Activated T-helper 17 cell treated with anti-CD3 and anti-CD28 coated beads, Interleukin-2, amount 50 U/mL, for 72 hours (primary cell): Measurements from ENCODE around the gene SYNM. TPM values are rescaled to one million over a fixed set of nuclear protein-coding genes. Genes with fewer than 3 reads are reported as not detected.

Experiments
- ATAC-seq: fragments of 150-1000 bp; cut with Tn5 transposase; replicated peaks from 2 replicates; pipeline ENCODE4 v1.10.0; 2021; ENCODE audit warnings: mild to moderate bottlenecking, moderate library complexity
- H3K27ac Mint-ChIP-seq: one replicate; pipeline ENCODE4 v1.8.0; 2022; ENCODE audit warnings: mixed read lengths
- H3K27me3 Mint-ChIP-seq: one replicate; pipeline ENCODE4 v1.8.0; 2022; ENCODE audit warnings: mixed read lengths
- H3K36me3 Mint-ChIP-seq: one replicate; pipeline ENCODE4 v1.8.0; 2022; ENCODE audit warnings: low read depth, mild to moderate bottlenecking, mixed read lengths
- H3K4me1 Mint-ChIP-seq: one replicate; pipeline ENCODE4 v1.8.0; 2022; ENCODE audit warnings: mixed read lengths
- H3K4me3 Mint-ChIP-seq: one replicate; pipeline ENCODE4 v1.8.0; 2022; ENCODE audit warnings: mild to moderate bottlenecking, mixed read lengths
- H3K9me3 Mint-ChIP-seq: one replicate; pipeline ENCODE4 v1.8.0; 2022; ENCODE audit warnings: mixed read lengths
- total RNA-seq, 2 donors: library from RNA; stranded (reverse); gene quantifications; one replicate each; pipeline ENCODE4 v1.2.3, GENCODE V29; 2022

SYNM gene
- total RNA-seq, 2 donors from 2014 or later = 0.43 to 0.58 TPM

GRCh38 chr15:99165020-99165790 lies 60.3 kb downstream of the SYNM start:
- Mint-ChIP-seq H3K36me3 (no peaks in the 10 kb centered on the region), H3K27ac (no peak overlapping the region), H3K27me3 (no peaks in the 10 kb centered on the region), H3K4me3 (no peak overlapping the region), H3K4me1 (no peaks in the 10 kb centered on the region), H3K9me3 (no peaks in the 10 kb centered on the region)
- ATAC-seq = no peak

DNA sequence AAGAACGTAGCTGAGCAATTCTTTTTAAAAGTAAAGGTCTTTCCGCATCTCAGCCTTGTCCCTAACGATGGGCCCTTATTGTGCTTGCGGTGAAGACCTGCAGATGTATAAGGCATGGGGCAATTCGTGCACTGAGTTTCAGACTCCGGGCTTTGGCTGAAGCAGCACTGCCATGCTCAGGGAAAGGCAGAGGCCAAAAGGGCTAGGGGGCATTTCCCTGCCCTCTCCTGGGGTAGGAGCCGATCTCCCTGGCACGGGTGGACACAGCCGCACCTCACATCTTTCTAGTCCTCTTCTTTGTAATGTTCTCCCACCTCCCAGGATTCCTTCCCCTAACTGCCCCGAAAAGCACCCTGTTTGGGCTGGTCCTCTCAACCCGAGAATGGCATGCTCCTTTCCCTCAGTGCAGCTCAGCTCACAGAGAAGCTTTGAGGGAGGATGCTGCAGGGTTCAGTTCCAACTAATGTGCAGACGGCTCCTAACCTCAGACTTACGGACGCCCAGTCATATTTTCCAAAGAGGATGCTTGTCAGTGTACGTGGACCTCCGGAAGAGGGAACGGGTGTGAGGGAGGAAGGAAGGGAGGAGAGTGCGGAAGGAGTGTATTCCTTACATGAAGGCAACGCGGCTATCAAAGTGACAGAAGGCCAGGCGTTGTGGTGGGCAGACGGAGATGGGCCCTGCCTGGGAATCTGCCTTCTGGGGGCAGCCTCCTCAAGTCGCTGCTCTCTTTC lies 61.2 kb downstream of the SYNM start:
- H3K27me3 Mint-ChIP-seq = no peaks in the 10 kb centered on the region
- H3K36me3 Mint-ChIP-seq = no peaks in the 10 kb centered on the region

DNA sequence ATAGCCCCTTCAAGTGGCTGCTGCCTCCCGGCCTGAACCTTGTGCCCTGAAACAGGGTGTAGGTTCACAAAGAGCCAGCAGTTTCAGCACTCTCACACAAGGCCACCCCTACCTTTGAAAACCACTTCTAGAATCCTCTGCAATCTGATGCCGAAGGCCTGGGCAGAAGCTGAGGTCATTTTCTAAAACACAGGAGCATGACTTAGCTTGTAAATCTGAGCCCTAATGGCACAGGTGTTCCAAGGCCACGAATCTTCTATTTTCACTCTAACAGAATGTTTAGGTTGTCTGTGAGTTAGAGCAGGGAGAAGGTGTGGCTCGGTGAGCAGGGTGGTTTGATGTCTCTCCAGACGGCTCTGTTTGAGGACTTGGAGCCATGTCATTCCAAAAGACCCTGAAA lies 62.3 kb downstream of the SYNM start:
- no peaks in the 10 kb centered on the region for H3K4me1 Mint-ChIP-seq
- no peak overlapping the region for H3K4me3 Mint-ChIP-seq
- no peak overlapping the region for H3K27ac Mint-ChIP-seq
- no peak for ATAC-seq
- H3K36me3 Mint-ChIP-seq = no peaks in the 10 kb centered on the region
- H3K27me3 Mint-ChIP-seq = no peaks in the 10 kb centered on the region
- no peaks in the 10 kb centered on the region for H3K9me3 Mint-ChIP-seq

More for the DNA sequence above, 61.2 kb downstream of the SYNM start:
- H3K27ac Mint-ChIP-seq = no peak overlapping the region
- no peaks in the 10 kb centered on the region for H3K4me1 Mint-ChIP-seq
- no peak for ATAC-seq
- H3K9me3 Mint-ChIP-seq = no peaks in the 10 kb centered on the region
- no peak overlapping the region for H3K4me3 Mint-ChIP-seq

DNA sequence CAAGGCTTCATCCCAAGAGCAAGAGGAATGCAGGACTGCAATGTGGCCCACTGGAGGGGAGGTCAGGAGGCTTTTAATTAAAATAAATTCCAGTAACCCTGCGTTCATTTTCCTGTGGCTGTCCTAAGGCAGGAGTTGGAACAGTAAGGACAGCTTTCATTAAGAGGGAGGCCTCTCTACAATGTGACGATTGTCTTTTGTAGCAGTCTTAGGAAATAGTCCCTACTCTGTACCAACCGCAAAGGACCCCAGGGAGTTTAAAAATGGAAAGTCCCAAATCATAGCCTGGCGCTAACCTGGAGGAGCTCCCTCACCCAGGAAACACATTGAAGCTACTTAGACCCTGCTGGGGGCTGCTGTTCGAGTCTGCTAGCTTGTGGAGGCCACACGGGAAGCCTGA lies 62.8 kb downstream of the SYNM start:
- Mint-ChIP-seq H3K4me1 (no peaks in the 10 kb centered on the region), H3K9me3 (no peaks in the 10 kb centered on the region), H3K4me3 (no peak overlapping the region), H3K27ac (no peak overlapping the region), H3K27me3 (no peaks in the 10 kb centered on the region), H3K36me3 (no peaks in the 10 kb centered on the region)
- ATAC-seq = no peak

DNA sequence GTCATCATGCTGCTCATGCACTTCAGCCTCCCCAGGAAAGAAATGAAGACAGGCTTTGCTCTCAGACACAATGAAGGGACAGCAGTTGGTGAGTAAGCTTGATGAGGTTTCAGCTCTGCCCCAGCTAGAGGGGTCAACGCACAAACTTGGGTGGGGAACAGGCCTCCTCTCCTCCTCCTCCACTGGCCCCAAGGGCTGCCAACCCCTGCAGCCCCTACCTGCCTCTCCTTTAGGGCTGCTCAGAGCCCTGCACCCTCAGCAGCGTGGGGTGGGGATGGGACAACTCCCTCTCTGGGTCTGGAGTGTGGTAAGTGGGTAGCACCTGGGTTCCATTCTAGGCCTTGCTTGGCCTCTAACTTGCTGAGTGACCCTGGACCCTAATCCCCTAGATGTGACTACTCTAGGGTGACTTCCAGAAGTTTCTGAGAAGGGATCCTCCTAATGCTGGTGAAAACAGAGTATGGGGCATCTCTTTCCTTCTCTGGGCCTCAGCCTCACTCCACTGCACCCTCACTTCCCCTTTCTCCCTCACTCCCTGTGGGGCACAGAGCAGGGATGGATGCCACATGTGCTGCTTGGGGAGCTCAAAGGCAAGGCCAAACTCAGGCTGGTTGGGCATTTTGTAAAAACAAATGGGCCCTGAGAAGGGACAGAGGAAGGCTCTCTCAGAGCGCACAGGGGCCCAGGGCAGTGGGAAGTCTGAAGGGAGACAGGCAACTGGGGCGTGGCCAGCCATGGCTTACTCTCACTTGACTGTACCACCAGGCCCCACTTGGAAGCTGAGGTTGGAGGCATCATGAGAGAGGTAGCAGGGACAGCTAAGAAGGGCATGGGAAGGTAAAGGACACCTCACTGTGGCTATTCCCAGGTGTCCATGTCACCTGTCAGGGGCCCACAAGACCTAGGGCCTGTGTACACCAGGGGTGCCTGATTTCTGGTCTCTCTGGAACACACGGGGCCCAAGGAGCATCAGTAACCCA lies 64.0 kb downstream of the SYNM start:
- no peak for ATAC-seq
- H3K36me3 Mint-ChIP-seq = no peaks in the 10 kb centered on the region
- H3K4me1 Mint-ChIP-seq = no peaks in the 10 kb centered on the region
- peak overlapping the region; percentile 23 for H3K27ac Mint-ChIP-seq
- no peaks in the 10 kb centered on the region for H3K27me3 Mint-ChIP-seq
- no peaks in the 10 kb centered on the region for H3K9me3 Mint-ChIP-seq
- no peak overlapping the region for H3K4me3 Mint-ChIP-seq

GRCh38 chr15:99169769-99170311 lies 65.0 kb downstream of the SYNM start:
- Mint-ChIP-seq H3K27me3 (no peaks in the 10 kb centered on the region), H3K27ac (no peak overlapping the region), H3K4me1 (no peaks in the 10 kb centered on the region), H3K36me3 (no peaks in the 10 kb centered on the region), H3K9me3 (no peaks in the 10 kb centered on the region), H3K4me3 (no peak overlapping the region)
- ATAC-seq = no peak

DNA sequence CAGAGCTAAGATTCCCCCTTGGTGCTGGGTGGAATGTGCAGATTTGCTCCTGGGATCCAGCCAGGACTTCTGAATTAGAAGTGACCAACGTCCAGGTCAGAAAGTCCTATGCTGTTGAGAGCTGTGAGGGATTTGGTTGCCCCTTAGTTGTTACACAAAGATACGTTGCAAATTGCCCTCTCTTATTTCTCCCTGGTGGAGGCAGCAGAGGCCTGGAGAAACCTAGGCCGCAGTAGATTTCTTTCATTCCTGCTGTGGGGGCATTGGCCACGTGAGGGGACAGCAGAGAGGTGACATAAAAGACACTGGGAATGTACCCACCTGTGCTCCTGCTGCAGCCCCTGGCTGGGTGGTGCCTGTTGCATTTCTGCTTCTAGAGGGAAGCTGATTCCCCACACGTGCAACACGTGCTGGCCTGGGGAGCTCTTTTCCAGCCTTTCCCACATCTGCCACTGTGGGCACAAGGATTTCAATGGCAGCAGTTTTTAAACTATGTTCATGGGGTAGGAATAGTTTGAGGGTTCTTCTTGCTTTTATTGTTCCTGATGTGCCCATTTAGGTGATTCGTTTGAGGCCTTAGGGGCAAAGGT lies 65.7 kb downstream of the SYNM start:
- no peak for ATAC-seq
- no peak overlapping the region for H3K27ac Mint-ChIP-seq
- no peak overlapping the region for H3K4me3 Mint-ChIP-seq
- no peaks in the 10 kb centered on the region for H3K9me3 Mint-ChIP-seq
- no peaks in the 10 kb centered on the region for H3K27me3 Mint-ChIP-seq
- no peaks in the 10 kb centered on the region for H3K36me3 Mint-ChIP-seq
- H3K4me1 Mint-ChIP-seq = no peaks in the 10 kb centered on the region

DNA sequence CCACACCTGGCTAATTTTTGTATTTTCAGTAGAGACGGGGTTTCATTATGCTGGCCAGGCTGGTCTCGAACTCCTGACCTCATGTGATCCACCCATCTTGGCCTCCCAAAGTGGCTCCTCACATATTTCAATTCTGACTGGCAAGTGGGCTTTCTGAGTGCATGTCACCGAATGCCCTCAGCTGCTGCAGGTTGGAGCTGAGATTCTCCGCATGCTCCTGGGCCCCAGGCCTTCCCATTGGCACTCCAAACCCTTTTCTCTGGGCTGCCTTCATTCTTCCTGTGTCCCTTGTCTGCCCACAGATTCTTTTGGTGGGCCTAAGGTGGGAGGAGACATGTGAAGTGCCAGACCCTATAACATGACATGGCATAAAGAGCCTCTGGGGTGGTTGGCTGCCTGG lies 67.3 kb downstream of the SYNM start:
- no peaks in the 10 kb centered on the region for H3K27me3 Mint-ChIP-seq
- H3K4me3 Mint-ChIP-seq = no peak overlapping the region
- H3K4me1 Mint-ChIP-seq = no peaks in the 10 kb centered on the region
- H3K27ac Mint-ChIP-seq = no peak overlapping the region
- H3K36me3 Mint-ChIP-seq = no peaks in the 10 kb centered on the region
- ATAC-seq = no peak
- H3K9me3 Mint-ChIP-seq = no peaks in the 10 kb centered on the region

- no peaks in the 10 kb centered on the region for H3K27me3 Mint-ChIP-seq
- H3K4me1 Mint-ChIP-seq = no peaks in the 10 kb centered on the region
- ATAC-seq = no peak
- H3K4me3 Mint-ChIP-seq = no peak overlapping the region
- H3K36me3 Mint-ChIP-seq = no peaks in the 10 kb centered on the region
- no peak overlapping the region for H3K27ac Mint-ChIP-seq
- H3K9me3 Mint-ChIP-seq = no peaks in the 10 kb centered on the region
Measured at GRCh38 chr15:99172989-99173388, 68.1 kb downstream of the SYNM start.

- no peak overlapping the region for H3K27ac Mint-ChIP-seq
- H3K36me3 Mint-ChIP-seq = no peaks in the 10 kb centered on the region
- H3K9me3 Mint-ChIP-seq = no peaks in the 10 kb centered on the region
- no peaks in the 10 kb centered on the region for H3K4me1 Mint-ChIP-seq
- ATAC-seq = no peak
- H3K4me3 Mint-ChIP-seq = no peak overlapping the region
- no peaks in the 10 kb centered on the region for H3K27me3 Mint-ChIP-seq
Measured at GRCh38 chr15:99174567-99175395, 69.9 kb downstream of the SYNM start.

DNA sequence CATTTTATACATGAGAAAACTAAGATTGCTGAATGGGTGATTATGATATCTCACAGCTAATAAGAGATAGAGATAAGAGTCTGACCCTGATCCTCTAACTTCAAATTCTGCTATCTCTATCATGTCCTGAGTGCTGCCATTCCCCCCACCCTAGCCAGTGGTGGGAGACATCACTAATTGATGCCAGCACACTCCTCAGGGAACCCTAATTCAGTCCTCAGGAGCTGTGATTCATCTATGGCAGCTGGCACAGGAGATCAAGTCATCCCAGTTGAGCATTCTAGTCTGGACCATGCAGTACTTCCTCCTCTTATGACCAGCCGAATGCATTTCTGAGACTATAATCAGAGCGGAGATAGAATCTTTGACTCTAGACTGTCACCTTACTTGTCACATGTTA lies 71.9 kb downstream of the SYNM start:
- H3K4me1 Mint-ChIP-seq = no peaks in the 10 kb centered on the region
- H3K27ac Mint-ChIP-seq = no peak overlapping the region
- ATAC-seq = no peak
- no peaks in the 10 kb centered on the region for H3K9me3 Mint-ChIP-seq
- H3K27me3 Mint-ChIP-seq = no peaks in the 10 kb centered on the region
- no peaks in the 10 kb centered on the region for H3K36me3 Mint-ChIP-seq
- H3K4me3 Mint-ChIP-seq = no peak overlapping the region

- H3K9me3 Mint-ChIP-seq = no peaks in the 10 kb centered on the region
- H3K4me3 Mint-ChIP-seq = no peak overlapping the region
- H3K27me3 Mint-ChIP-seq = peaks cover under 1% of the 10 kb centered on the region
- no peaks in the 10 kb centered on the region for H3K36me3 Mint-ChIP-seq
- H3K27ac Mint-ChIP-seq = no peak overlapping the region
- no peak for ATAC-seq
- H3K4me1 Mint-ChIP-seq = no peaks in the 10 kb centered on the region
Measured at GRCh38 chr15:99177679-99178078, 72.8 kb downstream of the SYNM start.
